H9 (cell line): ENCODE measurements around the gene TAF13. TPM values are rescaled to one million over a fixed set of nuclear protein-coding genes. Genes with fewer than 3 reads are reported as not detected.
A peak's percentile ranks its signal among the peaks of the same experiment; 100 is the strongest.

Experiments
- DNase-seq: peaks from one replicate; pipeline ENCODE4 v3.0.0-alpha.2; 2017
- H2AFZ ChIP-seq: one replicate; pipeline ENCODE4 v1.6.1; 2013; ENCODE audit warnings: mild to moderate bottlenecking, low read length, control low read depth, moderate library complexity
- H2AK5ac ChIP-seq: 2 replicates; pipeline ENCODE4 v1.6.1; 2013; ENCODE audit warnings: low read length, control low read depth, mixed read lengths; ENCODE audit not compliant: insufficient read length
- H2BK120ac ChIP-seq: one replicate; pipeline ENCODE4 v1.6.1; 2013; ENCODE audit warnings: low read depth, mild to moderate bottlenecking, low read length, control low read depth, inconsistent platforms; ENCODE audit not compliant: poor library complexity, severe bottlenecking
- H2BK12ac ChIP-seq: 2 replicates; pipeline ENCODE4 v1.6.1; 2013; ENCODE audit warnings: low read length, control low read depth, mixed read lengths, low read depth; ENCODE audit not compliant: insufficient read length
- H2BK15ac ChIP-seq: 2 replicates; pipeline ENCODE4 v1.6.1; 2013; ENCODE audit warnings: low read depth, low read length, control low read depth
- H2BK20ac ChIP-seq: one replicate; pipeline ENCODE4 v1.6.1; 2013; ENCODE audit warnings: low read depth, mild to moderate bottlenecking, low read length, control low read depth, inconsistent platforms; ENCODE audit not compliant: poor library complexity, severe bottlenecking
- H2BK5ac ChIP-seq: 2 replicates; pipeline ENCODE4 v1.6.1; 2013; ENCODE audit warnings: low read length, control low read depth, mixed read lengths; ENCODE audit not compliant: insufficient read length
- H3K14ac ChIP-seq: 2 replicates; pipeline ENCODE4 v1.6.1; 2013; ENCODE audit warnings: low read length, control low read depth; ENCODE audit not compliant: insufficient read depth
- H3K18ac ChIP-seq: 2 replicates; pipeline ENCODE4 v1.6.1; 2013; ENCODE audit warnings: low read depth, mild to moderate bottlenecking, mixed read lengths, low read length, control low read depth; ENCODE audit not compliant: insufficient read length
- H3K23ac ChIP-seq: 2 replicates; pipeline ENCODE4 v1.6.1; 2013; ENCODE audit warnings: low read length, control low read depth, mixed read lengths, low read depth; ENCODE audit not compliant: insufficient read length
- H3K23me2 ChIP-seq: 2 replicates; pipeline ENCODE4 v1.6.1; 2013; ENCODE audit warnings: low read depth, mild to moderate bottlenecking, mixed read lengths, low read length, control low read depth; ENCODE audit not compliant: insufficient read length, poor library complexity, severe bottlenecking
- H3K27ac ChIP-seq: 2 replicates; pipeline ENCODE4 v1.5.1; 2013; ENCODE audit warnings: low read length, control low read depth, mixed read lengths, low read depth; ENCODE audit not compliant: insufficient read length
- H3K27me3 ChIP-seq: 2 replicates; pipeline ENCODE4 v1.6.1; 2013; ENCODE audit warnings: low read length, control low read depth, inconsistent platforms; ENCODE audit not compliant: insufficient read depth
- H3K4ac ChIP-seq: 2 replicates; pipeline ENCODE4 v1.6.1; 2013; ENCODE audit warnings: low read depth, mild to moderate bottlenecking, control low read depth, inconsistent platforms, low read length, moderate library complexity
- H3K4me1 ChIP-seq: 2 replicates; pipeline ENCODE4 v1.6.1; 2013; ENCODE audit warnings: low read length, control low read depth, inconsistent platforms; ENCODE audit not compliant: insufficient read depth
- H3K4me2 ChIP-seq: 2 replicates; pipeline ENCODE4 v1.6.1; 2013; ENCODE audit warnings: low read length, control low read depth, mixed read lengths; ENCODE audit not compliant: insufficient read length, insufficient read depth
- H3K56ac ChIP-seq: 2 replicates; pipeline ENCODE4 v1.6.1; 2013; ENCODE audit warnings: low read depth, mild to moderate bottlenecking, mixed read lengths, low read length, control low read depth; ENCODE audit not compliant: insufficient read length
- H3K79me1 ChIP-seq: 2 replicates; pipeline ENCODE4 v1.6.1; 2013; ENCODE audit warnings: low read depth, mild to moderate bottlenecking, moderate library complexity, low read length, control low read depth, inconsistent platforms; ENCODE audit not compliant: insufficient read depth, poor library complexity, severe bottlenecking
- H3K79me2 ChIP-seq: 2 replicates; pipeline ENCODE4 v1.6.1; 2013; ENCODE audit warnings: low read length, control low read depth, inconsistent platforms; ENCODE audit not compliant: insufficient read depth
- H3K9ac ChIP-seq: 2 replicates; pipeline ENCODE4 v1.6.1; 2013; ENCODE audit warnings: low read length, control low read depth, mixed read lengths; ENCODE audit not compliant: insufficient read length; ENCODE audit errors: extremely low read depth
- H3K9me3 ChIP-seq: one replicate; pipeline ENCODE4 v1.6.1; 2013; ENCODE audit warnings: low read depth, low read length, inconsistent platforms; ENCODE audit not compliant: control insufficient read depth
- H3T11ph ChIP-seq: one replicate; pipeline ENCODE4 v1.6.1; 2013; ENCODE audit warnings: mild to moderate bottlenecking, low read length, control low read depth, inconsistent platforms
- H4K20me1 ChIP-seq: one replicate; pipeline ENCODE4 v1.6.1; 2013; ENCODE audit not compliant: control insufficient read depth, insufficient read length, insufficient read depth
- H4K5ac ChIP-seq: 2 replicates; pipeline ENCODE4 v1.6.1; 2013; ENCODE audit warnings: low read depth, mild to moderate bottlenecking, mixed read lengths, low read length, control low read depth; ENCODE audit not compliant: insufficient read length
- H4K8ac ChIP-seq: replicated peaks from 2 replicates; pipeline ENCODE4 v1.6.1; 2013; ENCODE audit warnings: low read length, control low read depth, mixed read lengths, low read depth; ENCODE audit not compliant: insufficient read length
- H4K91ac ChIP-seq: 2 replicates; pipeline ENCODE4 v1.6.1; 2013; ENCODE audit warnings: low read depth, mild to moderate bottlenecking, moderate library complexity, mixed read lengths, low read length, control low read depth; ENCODE audit not compliant: insufficient read length
- H3K27ac Mint-ChIP-seq, 3 experiments: 2 replicates in 2 of 3; 3 replicates in 1 of 3; pipeline ENCODE4 v1.8.0; 2020 to 2021; ENCODE audit warnings: mixed read lengths in 3 of 3, mild to moderate bottlenecking in 1 of 3, moderate library complexity in 1 of 3
- H3K27me3 Mint-ChIP-seq: 2 replicates; pipeline ENCODE4 v1.8.0; 2021; ENCODE audit warnings: low read depth, mild to moderate bottlenecking, moderate library complexity, mixed read lengths
- H3K36me3 Mint-ChIP-seq, 3 experiments: 2 replicates in 2 of 3; 3 replicates in 1 of 3; pipeline ENCODE4 v1.8.0; 2020 to 2021; ENCODE audit warnings: low read depth in 3 of 3, mixed read lengths in 3 of 3; ENCODE audit not compliant: insufficient read depth in 1 of 3
- H3K4me1 Mint-ChIP-seq, 2 experiments: 2 replicates each; pipeline ENCODE4 v1.8.0; 2020; ENCODE audit warnings: mixed read lengths in 2 of 2
- H3K4me3 Mint-ChIP-seq, 2 experiments: 2 replicates in 1 of 2; 3 replicates in 1 of 2; pipeline ENCODE4 v1.8.0; 2020 to 2021; ENCODE audit warnings: mild to moderate bottlenecking in 2 of 2, mixed read lengths in 2 of 2, moderate library complexity in 1 of 2
- H3K9me3 Mint-ChIP-seq, 2 experiments: 2 replicates in 1 of 2; 3 replicates in 1 of 2; pipeline ENCODE4 v1.8.0; 2020; ENCODE audit warnings: mild to moderate bottlenecking in 2 of 2, mixed read lengths in 2 of 2, moderate library complexity in 1 of 2
- CTCF ChIP-seq: fragments of 200-600 bp; sonication (generic); conservative IDR thresholded peaks from 3 replicates; pipeline ENCODE4 v1.8.0; 2021; ENCODE audit warnings: antibody characterized with exemption, mild to moderate bottlenecking
- WGBS: extraction: QIAGEN DNeasy Blood & Tissue Kit; methylation state at CpG from one replicate; pipeline ENCODE4 v1.1.7; 2013; ENCODE audit warnings: missing lambda C conversion rate, low lambda C conversion rate, mixed read lengths; ENCODE audit not compliant: insufficient read length; ENCODE audit errors: extremely low coverage; 5-methylcytosine and 5-hydroxymethylcytosine counted together
- long read RNA-seq: library from polyadenylated mRNA; unstranded; transcript quantifications from one replicate; pipeline ENCODE4 v2.0.0, GENCODE V29; 2020
- total RNA-seq: library from RNA; stranded (reverse); gene quantifications from 2 replicates; pipeline ENCODE4 v1.2.1, GENCODE V29; 2021

The TAF13 gene
- 47.8 and 50.9 TPM in 2 replicates for total RNA-seq
- long read RNA-seq, partial matches to known transcripts: 1 of 4 reads
- long read RNA-seq, other reads (novel, unspliced or antisense): 3 of 4 reads

DNA sequence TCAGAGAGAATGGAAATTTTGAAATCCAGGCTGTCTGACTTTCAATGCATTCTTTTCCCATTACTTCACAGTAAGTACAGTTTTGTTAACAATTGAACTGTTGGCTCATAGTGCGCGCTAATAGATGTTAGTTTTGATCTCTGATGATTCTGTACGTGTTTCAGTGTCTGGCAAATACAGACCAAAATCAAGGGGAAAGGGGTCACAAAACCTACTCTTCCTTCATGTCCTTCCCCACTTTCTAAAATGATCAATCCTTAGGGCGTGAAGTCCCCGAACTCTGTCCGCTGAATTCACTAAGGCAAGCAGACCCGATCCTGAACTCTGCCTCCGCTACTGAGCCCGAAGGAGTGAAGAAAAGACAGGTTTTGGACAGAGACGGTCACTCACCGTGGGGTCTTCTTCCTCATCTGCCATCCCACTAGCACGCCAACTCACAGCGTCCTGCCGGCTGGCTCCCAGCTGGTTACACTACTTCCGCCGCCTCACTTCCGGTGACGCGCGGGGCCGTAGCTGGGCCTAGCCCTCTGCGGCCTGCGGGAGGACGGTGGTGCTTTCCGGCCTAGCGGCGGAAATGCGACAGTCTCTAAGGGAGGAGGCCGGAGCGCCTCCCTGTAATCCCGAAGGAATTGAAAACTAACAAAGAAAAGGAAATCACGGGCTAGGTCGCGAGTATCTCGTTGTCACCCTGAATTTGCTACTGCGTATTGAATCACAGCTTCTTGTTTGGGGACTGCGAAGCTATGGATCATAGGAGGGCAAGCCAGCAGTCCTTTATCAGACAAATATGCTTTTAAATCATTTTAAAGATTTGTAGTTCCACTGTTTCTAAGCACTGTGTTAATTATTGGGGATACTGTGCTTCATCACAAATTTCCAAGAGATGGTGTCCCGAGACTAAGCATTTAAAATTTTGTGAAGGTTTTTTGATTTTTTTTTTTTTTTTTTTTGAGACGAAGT is at the start of gene TAF13:
TSS of gene TAF13 (minus strand) at position 473 of the 960 bp plus-strand sequence. CDS start at position 417, 56 bp downstream.
- no CpG with 5 or more reads among the region's 39 CpGs for WGBS
- H3K27me3 ChIP-seq: no peaks in the 10 kb centered on the region
- Mint-ChIP-seq H3K27ac (peak within 1 kb of the TSS; percentile 98 to 99 (median 98)), H3K9me3 (peaks cover 0 to 6% of the 10 kb centered on the region in 2 experiments; a peak in 2 of 5 replicates), H3K4me3 (peak within 1 kb of the TSS; percentile 99), H3K4me1 (peaks cover 12 to 19% of the 10 kb centered on the region in 2 experiments), H3K27me3 (no peaks in the 10 kb centered on the region), H3K36me3 (peaks cover 24 to 35% (median 26%) of the 10 kb centered on the region in 3 experiments)
- H3K9ac ChIP-seq: peak within 1 kb of the TSS; percentile 81
- no peaks in the 10 kb centered on the region for H4K20me1 ChIP-seq
- H2AK5ac ChIP-seq: no peak within 1 kb of the TSS
- H3K9me3 ChIP-seq: no peaks in the 10 kb centered on the region
- no peak within 1 kb of the TSS for H3K23ac ChIP-seq
- peak within 1 kb of the TSS; percentile 95 for H3K4me2 ChIP-seq
- peak within 1 kb of the TSS; percentile 44; the same call in 1 of the 2 replicates for H3K14ac ChIP-seq
- H3K56ac ChIP-seq: no peak within 1 kb of the TSS
- no peak within 1 kb of the TSS for H2BK120ac ChIP-seq
- peak within 1 kb of the TSS; percentile 69 for H3K18ac ChIP-seq
- peaks cover 2% of the 10 kb centered on the region; the same call in 1 of the 2 replicates for H3K79me2 ChIP-seq
- no peak within 1 kb of the TSS; the same call in 1 of the 2 replicates for H3K4ac ChIP-seq
- H3K23me2 ChIP-seq: no peaks in the 10 kb centered on the region
- peak; percentile 97 for DNase-seq
- no peak within 1 kb of the TSS for H2BK20ac ChIP-seq
- H2BK5ac ChIP-seq: peak within 1 kb of the TSS; percentile 90
- no peak within 1 kb of the TSS for H4K91ac ChIP-seq
- no peaks in the 10 kb centered on the region; the same call in 1 of the 2 replicates for H3K4me1 ChIP-seq
- H2BK15ac ChIP-seq: no peak within 1 kb of the TSS
- peak; percentile 10; the same call in 1 of the 3 replicates for TF ChIP-seq CTCF
- H3K79me1 ChIP-seq: no peaks in the 10 kb centered on the region
- peak within 1 kb of the TSS; percentile 57 for H3T11ph ChIP-seq
- peak within 1 kb of the TSS; percentile 18 for H4K5ac ChIP-seq
- H2AFZ ChIP-seq: no peak within 1 kb of the TSS
- H2BK12ac ChIP-seq: no peak within 1 kb of the TSS
- peak within 1 kb of the TSS; percentile 95 for H3K27ac ChIP-seq
- no peak within 1 kb of the TSS for H4K8ac ChIP-seq
